ENCODE data around the gene UBR2. TPM values are rescaled to one million over a fixed set of nuclear protein-coding genes. Genes with fewer than 3 reads are reported as not detected.

Gene UBR2
- 5.0 TPM for polyA plus RNA-seq (2012; ENCODE audit: insufficient read depth, insufficient read length, low read depth)

DNA sequence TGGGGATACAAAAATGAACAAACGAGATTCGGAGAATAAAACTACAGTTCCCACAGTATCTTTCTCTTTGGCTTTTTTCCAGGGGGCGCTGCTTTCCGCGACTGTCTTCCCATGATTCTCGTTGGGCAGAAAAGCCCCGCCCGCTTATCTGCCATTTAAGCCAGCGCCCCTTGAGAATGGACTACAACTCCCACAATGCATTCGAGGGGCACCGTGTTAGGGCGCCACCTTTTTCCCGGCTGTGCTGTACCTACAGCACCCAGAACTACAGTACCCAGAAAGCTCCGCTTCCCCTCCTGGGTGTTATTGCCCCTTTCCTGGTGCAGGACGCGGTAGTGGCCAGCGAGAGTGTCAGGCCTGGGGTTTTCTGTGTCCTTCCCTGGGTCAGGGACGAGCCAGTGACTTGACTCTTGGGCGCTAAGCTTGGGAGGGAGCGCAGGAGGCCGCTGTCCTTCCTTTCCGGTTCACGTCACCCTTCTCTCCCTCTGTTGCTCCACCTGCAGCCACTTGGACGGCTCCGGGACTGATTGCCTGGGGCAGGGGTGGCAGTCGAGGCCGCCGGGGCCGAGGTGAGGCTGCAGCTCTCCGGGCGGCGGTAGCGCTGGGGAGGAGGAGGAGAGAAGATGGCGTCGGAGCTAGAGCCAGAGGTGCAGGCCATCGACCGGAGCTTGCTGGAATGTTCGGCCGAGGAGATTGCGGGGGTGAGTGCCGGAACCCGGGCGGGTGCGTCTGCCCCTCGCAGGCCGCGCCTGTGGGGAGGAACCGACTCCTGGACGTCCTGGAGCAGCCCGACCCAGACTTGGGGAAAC lies at the start of gene UBR2:
Gene UBR2 (plus strand): TSS at position 333 of the 809 bp plus-strand sequence. CDS start 291 bp downstream, at position 624.
- DNase-seq: peak; percentile 97
- H3K4me1 ChIP-seq: no peaks in the 10 kb centered on the region
- H3K36me3 ChIP-seq: peaks cover 4% of the 10 kb centered on the region; the same call in 1 of the 2 replicates
- TF ChIP-seq CTCF (IDR thresholded peaks at IDR 0.05; ENCODE audit: low read depth, low read length): peak; percentile 59
- H3K27me3 ChIP-seq: no peaks in the 10 kb centered on the region
- peak within 1 kb of the TSS; percentile 96 for H3K4me3 ChIP-seq (ENCODE audit: low read depth, low read length)
- H3K9me3 ChIP-seq: no peaks in the 10 kb centered on the region

DNA sequence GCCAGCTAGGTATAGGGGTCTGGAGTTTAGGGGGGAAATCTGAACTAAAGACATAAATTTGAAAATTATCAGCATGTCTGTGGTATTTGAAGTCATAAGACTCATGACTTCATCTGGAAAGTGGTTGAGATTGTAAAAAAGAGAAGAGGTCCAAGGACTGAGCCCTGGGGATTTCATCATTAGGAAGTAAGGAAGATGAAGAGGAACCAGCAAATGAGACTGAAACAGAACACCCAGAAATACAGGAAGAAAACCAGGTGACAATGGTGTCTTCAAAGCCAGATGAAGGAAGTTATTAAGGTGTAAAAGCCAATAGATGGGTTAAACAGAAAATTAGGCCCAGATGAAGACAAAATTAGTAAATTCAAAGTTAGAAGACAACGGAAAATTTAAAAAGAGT lies 49.1 kb upstream of the UBR2 start:
- Histone ChIP-seq H3K9me3 (no peaks in the 10 kb centered on the region), H3K4me3 (ENCODE audit: low read depth, low read length) (no peak overlapping the region), H3K27me3 (no peaks in the 10 kb centered on the region), H3K4me1 (peaks cover 3% of the 10 kb centered on the region), H3K36me3 (no peaks in the 10 kb centered on the region)
- no peak for DNase-seq
- TF ChIP-seq CTCF (IDR thresholded peaks at IDR 0.05; ENCODE audit: low read depth, low read length): no peak

- no peak for TF ChIP-seq CTCF (IDR thresholded peaks at IDR 0.05; ENCODE audit: low read depth, low read length)
- Histone ChIP-seq H3K9me3 (no peaks in the 10 kb centered on the region), H3K4me3 (ENCODE audit: low read depth, low read length) (no peak overlapping the region), H3K36me3 (no peaks in the 10 kb centered on the region), H3K27me3 (no peaks in the 10 kb centered on the region), H3K4me1 (no peaks in the 10 kb centered on the region; the same call in 1 of the 2 replicates)
- no peak for DNase-seq
Observed at GRCh38 chr6:42519779-42520178, 44.0 kb upstream of the UBR2 start.

GRCh38 chr6:42520786-42521607 lies 42.8 kb upstream of the UBR2 start:
- no peak for DNase-seq
- TF ChIP-seq CTCF (IDR thresholded peaks at IDR 0.05; ENCODE audit: low read depth, low read length): no peak
- Histone ChIP-seq H3K27me3 (no peaks in the 10 kb centered on the region), H3K4me1 (no peaks in the 10 kb centered on the region; the same call in 1 of the 2 replicates), H3K36me3 (no peaks in the 10 kb centered on the region), H3K4me3 (ENCODE audit: low read depth, low read length) (no peak overlapping the region), H3K9me3 (no peaks in the 10 kb centered on the region)

DNA sequence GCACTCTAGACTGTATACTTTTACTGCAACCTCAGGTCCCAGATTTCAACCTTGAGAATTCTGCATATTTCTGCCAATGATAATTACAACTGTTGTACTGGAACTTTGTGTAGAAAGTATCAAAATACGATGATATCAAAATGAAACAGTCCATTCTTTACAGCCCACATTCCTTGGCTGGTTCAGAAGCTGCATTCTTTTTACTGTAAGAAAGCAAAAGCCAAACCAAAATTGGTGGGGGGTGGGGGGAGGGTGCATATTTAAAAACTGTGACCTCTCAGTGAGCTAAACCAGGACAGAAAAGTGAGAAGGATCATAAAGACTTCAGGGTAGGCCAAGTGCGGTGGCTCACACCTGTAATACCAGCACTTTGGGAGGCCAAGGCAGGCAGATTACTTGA lies 41.8 kb upstream of the UBR2 start:
- Histone ChIP-seq H3K27me3 (no peaks in the 10 kb centered on the region), H3K36me3 (no peaks in the 10 kb centered on the region), H3K9me3 (no peaks in the 10 kb centered on the region), H3K4me1 (no peaks in the 10 kb centered on the region; the same call in 1 of the 2 replicates), H3K4me3 (ENCODE audit: low read depth, low read length) (no peak overlapping the region)
- no peak for DNase-seq
- no peak for TF ChIP-seq CTCF (IDR thresholded peaks at IDR 0.05; ENCODE audit: low read depth, low read length)
